ENCODE data around the gene SLC19A1.

The SLC19A1 gene

DNA sequence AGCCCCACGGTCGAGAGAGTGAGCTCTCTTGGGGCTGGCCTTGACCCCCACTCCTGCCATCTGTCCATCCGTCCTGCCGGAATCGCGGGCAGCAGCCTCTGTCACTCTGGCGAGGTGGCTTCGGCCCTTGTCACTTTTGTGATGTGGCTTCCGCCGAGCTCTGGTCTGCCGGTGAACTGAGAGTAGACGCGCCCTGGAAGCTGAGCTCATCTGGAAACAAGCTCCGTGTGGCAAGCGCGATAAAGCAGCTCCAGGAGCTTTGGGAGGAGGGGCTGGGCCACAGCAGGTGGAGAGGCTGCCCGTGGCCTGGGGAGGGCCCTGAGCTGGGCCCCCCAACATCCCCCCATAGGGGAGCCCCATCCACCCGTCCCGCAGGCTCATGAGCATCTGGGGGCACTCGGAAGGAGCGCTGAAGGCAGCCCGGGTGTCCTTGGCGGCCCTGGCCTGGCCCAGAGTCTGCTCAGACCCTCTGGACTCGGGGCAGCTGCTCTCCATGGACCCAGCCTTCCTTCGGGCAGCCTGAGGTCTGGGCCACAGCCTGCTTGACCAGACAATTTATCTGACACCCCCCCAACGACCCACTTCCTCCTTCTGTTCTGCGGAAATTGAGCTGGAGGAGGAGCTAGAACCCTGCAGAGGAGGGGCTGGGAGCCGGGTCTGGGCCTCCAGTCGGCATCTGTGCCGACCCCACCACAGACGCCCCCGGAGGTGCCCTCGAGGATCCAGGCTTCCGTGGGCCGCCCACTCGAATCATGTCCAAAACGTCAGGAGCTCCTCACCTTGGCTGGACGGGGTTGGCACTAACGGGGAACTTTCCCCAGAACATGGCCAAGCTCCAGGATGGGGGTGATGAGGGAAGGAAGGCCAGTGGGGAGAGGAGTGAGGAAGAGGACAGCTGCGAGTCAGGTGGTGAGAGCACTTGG lies 59.1 kb downstream of the SLC19A1 start:
- TF ChIP-seq, protein P1, sequence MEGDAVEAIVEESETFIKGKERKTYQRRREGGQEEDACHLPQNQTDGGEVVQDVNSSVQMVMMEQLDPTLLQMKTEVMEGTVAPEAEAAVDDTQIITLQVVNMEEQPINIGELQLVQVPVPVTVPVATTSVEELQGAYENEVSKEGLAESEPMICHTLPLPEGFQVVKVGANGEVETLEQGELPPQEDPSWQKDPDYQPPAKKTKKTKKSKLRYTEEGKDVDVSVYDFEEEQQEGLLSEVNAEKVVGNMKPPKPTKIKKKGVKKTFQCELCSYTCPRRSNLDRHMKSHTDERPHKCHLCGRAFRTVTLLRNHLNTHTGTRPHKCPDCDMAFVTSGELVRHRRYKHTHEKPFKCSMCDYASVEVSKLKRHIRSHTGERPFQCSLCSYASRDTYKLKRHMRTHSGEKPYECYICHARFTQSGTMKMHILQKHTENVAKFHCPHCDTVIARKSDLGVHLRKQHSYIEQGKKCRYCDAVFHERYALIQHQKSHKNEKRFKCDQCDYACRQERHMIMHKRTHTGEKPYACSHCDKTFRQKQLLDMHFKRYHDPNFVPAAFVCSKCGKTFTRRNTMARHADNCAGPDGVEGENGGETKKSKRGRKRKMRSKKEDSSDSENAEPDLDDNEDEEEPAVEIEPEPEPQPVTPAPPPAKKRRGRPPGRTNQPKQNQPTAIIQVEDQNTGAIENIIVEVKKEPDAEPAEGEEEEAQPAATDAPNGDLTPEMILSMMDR (IDR thresholded peaks at IDR 0.05; ENCODE audit: insufficient read depth, low read length, missing control alignments): no peak
- CTCF ChIA-PET: interaction anchor here (0.7 to 1.3 kb wide), 3 partner anchors 12 to 345 kb away, joined by 3 to 5 read pairs (median 3); no protein-coding TSS in a partner anchor
- DNase-seq (ENCODE audit: low read depth, low spot score): no peak
- POLR2A ChIA-PET: interaction anchor here (0.5 kb wide), 1 partner anchor 15 kb away, joined by 3 read pairs; no protein-coding TSS in a partner anchor
- no peak overlapping the region for H3K4me3 ChIP-seq (ENCODE audit: low read depth, low read length)

DNA sequence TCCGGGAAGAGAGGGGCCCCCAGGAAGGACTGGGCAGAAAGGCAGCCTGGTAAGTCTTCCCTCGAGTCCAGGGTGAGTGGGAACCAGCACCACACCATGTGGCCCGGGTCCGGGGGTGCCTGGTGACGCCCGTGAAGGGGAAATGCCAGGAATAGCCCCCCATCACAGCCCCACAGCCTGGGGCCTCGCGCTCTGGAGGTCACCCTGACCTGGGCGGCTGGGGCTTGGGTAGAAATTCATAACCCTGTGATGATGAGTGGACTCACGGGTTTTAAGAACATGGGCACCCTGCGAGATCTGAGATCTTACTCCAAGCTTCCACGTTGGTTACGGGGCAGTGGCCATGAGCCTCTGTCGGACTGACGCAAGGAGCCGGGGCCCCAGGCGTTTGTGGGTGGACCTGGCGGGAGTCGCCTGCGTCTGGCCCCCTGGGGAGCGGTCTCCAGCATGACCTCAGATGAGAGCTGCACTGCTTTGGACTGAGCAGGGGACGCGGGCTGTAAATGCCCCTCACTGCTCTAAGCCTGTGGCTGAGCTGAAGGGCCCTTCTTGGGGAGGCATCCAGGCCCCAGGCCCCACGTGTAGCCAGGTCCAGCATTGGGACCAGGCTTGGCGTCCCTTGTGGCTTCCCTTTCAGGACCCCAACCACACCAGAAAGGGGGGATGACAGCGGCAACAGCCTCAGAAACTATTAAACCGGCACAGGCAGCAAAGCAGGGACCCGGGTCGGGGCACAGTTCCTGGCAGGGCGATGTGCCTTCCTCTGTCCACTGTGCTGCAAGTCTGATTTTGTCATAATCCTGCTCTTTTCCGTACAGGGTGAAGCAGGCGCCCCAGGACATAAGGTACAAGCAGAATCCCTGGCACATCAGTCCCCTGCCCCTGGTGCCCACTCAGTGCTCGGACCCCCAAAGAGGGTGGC lies 60.0 kb downstream of the SLC19A1 start:
- H3K4me3 ChIP-seq (ENCODE audit: low read depth, low read length): no peak overlapping the region
- CTCF ChIA-PET: interaction anchor here (0.7 to 3.0 kb wide), 4 partner anchors 11 to 345 kb away, joined by 3 to 10 read pairs (median 4); no protein-coding TSS in a partner anchor
- TF ChIP-seq, protein P1 (IDR thresholded peaks at IDR 0.05; ENCODE audit: insufficient read depth, low read length, missing control alignments): no peak
- POLR2A ChIA-PET: interaction anchor here (0.5 kb wide), 1 partner anchor 14 kb away, joined by 3 read pairs; no protein-coding TSS in a partner anchor
- DNase-seq (ENCODE audit: low read depth, low spot score): no peak

DNA sequence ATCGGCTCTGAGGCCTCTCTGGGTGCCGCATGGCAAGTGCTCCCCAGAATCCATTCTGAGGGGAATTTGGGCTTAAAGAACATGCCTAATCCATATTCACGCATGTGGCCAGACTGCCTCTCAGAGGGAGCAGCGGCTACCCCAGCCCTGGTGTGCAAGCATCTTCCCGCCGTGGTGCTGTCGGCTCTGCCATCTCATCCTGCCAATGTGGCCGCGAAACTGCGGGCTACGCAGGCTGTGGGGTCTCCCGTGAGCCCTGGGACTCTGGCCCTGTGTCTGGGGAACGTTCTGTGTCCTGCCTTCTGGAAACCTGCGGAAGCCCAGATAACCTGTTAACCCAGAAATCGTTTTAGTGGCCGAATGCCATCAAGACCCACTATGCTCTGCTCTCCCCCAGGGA lies 60.7 kb downstream of the SLC19A1 start:
- ChIA-PET POLR2A (no interaction called here), CTCF (interaction anchor here (3.0 kb wide), 1 partner anchor 339 kb away, joined by 10 read pairs; no protein-coding TSS in a partner anchor)
- H3K4me3 ChIP-seq (ENCODE audit: low read depth, low read length): no peak overlapping the region
- TF ChIP-seq, protein P1 (IDR thresholded peaks at IDR 0.05; ENCODE audit: insufficient read depth, low read length, missing control alignments): no peak
- no peak for DNase-seq (ENCODE audit: low read depth, low spot score)

DNA sequence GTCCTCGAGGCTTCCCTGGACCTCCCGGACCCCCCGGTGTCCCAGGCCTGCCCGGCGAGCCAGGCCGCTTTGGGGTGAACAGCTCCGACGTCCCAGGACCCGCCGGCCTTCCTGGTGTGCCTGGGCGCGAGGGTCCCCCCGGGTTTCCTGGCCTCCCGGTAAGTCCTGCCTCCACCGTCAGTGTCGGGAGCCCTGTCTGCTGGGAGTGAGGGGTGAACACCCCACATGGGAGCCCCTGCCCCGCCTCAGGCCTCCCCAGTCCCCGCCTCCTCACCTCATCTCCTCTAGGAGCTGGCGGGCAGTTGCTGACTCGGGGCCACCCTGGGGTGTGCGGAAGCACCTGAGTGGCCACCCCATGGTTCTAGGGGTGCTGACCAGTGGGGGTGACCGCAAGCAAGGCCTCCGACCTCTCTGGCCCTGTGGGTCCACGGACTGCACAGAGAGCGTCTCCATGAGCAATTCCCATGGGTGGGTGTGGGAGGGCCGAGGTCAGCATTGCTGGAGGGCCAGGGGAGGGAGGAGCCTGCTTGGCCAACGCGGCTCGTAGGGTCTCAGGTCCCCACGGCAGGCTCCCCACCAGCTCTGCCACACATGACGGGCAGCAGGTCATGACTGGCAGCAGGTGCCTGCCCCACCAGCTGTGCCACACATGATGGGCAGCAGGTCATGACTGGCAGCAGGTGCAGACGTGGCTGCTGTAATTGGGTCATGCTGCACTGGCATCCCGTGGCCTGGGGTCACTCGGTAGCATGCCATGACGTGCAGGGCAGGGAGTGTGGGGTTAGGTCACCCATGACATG lies 61.3 kb downstream of the SLC19A1 start:
- TF ChIP-seq, protein P1 (IDR thresholded peaks at IDR 0.05; ENCODE audit: insufficient read depth, low read length, missing control alignments): no peak
- DNase-seq (ENCODE audit: low read depth, low spot score): no peak
- POLR2A ChIA-PET: no interaction called here
- CTCF ChIA-PET: interaction anchor here (1.0 to 4.1 kb wide), 5 partner anchors 10 to 340 kb away, joined by 3 to 25 read pairs (median 10); no protein-coding TSS in a partner anchor
- H3K4me3 ChIP-seq (ENCODE audit: low read depth, low read length): no peak overlapping the region

DNA sequence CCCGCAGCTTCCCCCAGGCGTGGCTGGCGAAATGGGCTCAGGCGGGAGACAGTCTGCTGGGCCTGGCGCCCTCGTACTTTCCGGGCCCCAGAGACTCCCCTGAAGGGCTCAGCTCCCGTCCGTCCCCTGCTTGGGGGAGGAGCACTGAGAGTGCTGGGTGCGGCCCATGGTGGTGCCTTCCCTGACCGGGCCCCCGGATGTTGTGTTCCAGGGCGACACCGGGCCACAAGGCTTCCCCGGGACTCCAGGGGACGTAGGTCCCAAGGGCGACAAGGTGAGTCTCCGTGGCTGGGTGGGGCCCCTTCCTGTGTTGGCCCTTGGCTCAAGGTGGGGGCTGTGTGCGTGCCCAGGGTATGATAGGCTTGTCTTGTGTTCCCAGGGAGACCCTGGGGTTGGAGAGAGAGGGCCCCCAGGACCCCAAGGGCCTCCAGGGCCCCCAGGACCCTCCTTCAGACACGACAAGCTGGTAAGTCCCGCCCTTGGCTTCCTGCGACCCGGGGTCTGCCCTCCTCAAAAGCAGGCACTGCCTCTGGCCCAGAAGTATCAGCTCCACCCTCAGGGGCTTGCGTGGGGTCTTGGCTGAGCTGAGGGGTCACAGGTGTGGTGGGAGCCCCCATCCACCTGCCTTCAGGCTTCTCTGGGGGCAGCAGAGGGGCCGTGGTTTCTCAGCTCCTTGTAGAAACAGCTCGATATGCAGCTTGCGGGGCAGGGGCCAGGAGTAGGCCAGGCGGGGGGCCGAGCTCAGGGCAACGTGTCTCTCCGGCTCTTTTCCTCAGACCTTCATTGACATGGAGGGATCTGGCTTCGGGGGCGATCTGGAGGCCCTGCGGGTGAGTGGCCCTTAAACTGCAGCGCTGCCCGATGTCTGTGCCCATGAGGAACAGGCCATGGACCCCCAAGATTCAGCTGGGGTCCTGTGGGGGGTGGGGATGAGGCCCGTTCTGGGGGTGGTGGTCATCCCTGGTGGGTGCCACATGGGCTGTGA lies 62.3 kb downstream of the SLC19A1 start:
- DNase-seq (ENCODE audit: low read depth, low spot score): no peak
- H3K4me3 ChIP-seq (ENCODE audit: low read depth, low read length): no peak overlapping the region
- TF ChIP-seq, protein P1 (IDR thresholded peaks at IDR 0.05; ENCODE audit: insufficient read depth, low read length, missing control alignments): no peak
- POLR2A ChIA-PET: no interaction called here
- CTCF ChIA-PET: interaction anchor here (1.0 to 4.1 kb wide), 7 partner anchors 9 to 341 kb away, joined by 3 to 25 read pairs (median 6); no protein-coding TSS in a partner anchor

Data from AG04449 (cell line).